HG02943 (cell line): Measurements from ENCODE around the gene OXNAD1.
A peak's percentile ranks its signal among the peaks of the same experiment; 100 is the strongest.

ENCODE experiments used
- ATAC-seq: cut with Tn5 transposase; IDR thresholded peaks from one replicate; pipeline ENCODE4 v1.9.1; 2021; ENCODE audit warnings: mild to moderate bottlenecking, low read depth, moderate library complexity; ENCODE audit not compliant: unreplicated experiment

Gene OXNAD1

GRCh38 chr3:16245609-16246008 lies 19.4 kb upstream of the OXNAD1 start:
- ATAC-seq, result no peak

- peak; percentile 71 for ATAC-seq
Observed at GRCh38 chr3:16247282-16248061, 17.5 kb upstream of the OXNAD1 start.

- no peak for ATAC-seq
Observed at GRCh38 chr3:16248556-16248955, 16.5 kb upstream of the OXNAD1 start.

GRCh38 chr3:16249336-16249735 lies 15.7 kb upstream of the OXNAD1 start:
- ATAC-seq, result no peak

GRCh38 chr3:16249886-16250285 lies 15.1 kb upstream of the OXNAD1 start:
- ATAC-seq, result no peak

GRCh38 chr3:16251316-16252085 lies 13.5 kb upstream of the OXNAD1 start:
- no peak for ATAC-seq

GRCh38 chr3:16252243-16252978 lies 12.6 kb upstream of the OXNAD1 start:
- ATAC-seq, result peak; percentile 45

GRCh38 chr3:16252988-16253387 lies 12.0 kb upstream of the OXNAD1 start:
- no peak for ATAC-seq

GRCh38 chr3:16253601-16254000 lies 11.4 kb upstream of the OXNAD1 start:
- no peak for ATAC-seq

GRCh38 chr3:16254916-16255315 lies 10.1 kb upstream of the OXNAD1 start:
- ATAC-seq, result no peak

GRCh38 chr3:16255326-16255725 lies 9.7 kb upstream of the OXNAD1 start:
- ATAC-seq, result no peak

- ATAC-seq, result no peak
Observed at GRCh38 chr3:16255726-16256125, 9.3 kb upstream of the OXNAD1 start.

- ATAC-seq, result no peak
Observed at GRCh38 chr3:16257309-16257708, 7.7 kb upstream of the OXNAD1 start.

GRCh38 chr3:16258177-16258576 lies 6.8 kb upstream of the OXNAD1 start:
- no peak for ATAC-seq

- no peak for ATAC-seq
Observed at GRCh38 chr3:16258866-16259265, 6.1 kb upstream of the OXNAD1 start.

GRCh38 chr3:16260046-16260445 lies 5.0 kb upstream of the OXNAD1 start:
- ATAC-seq, result no peak

- ATAC-seq, result no peak
Observed at GRCh38 chr3:16262174-16262573, 2.8 kb upstream of the OXNAD1 start.

- ATAC-seq, result no peak
Observed at GRCh38 chr3:16264174-16264707, 771 bp upstream of the OXNAD1 start.

- ATAC-seq, result no peak
Observed at GRCh38 chr3:16265455-16265786, 409 bp downstream of the OXNAD1 start.

- no peak for ATAC-seq
Observed at GRCh38 chr3:16266714-16267113, 1.7 kb downstream of the OXNAD1 start.

- no peak for ATAC-seq
Observed at GRCh38 chr3:16270855-16271254, 5.8 kb downstream of the OXNAD1 start.
